DOHH2 (cell line): Measurements from ENCODE around the gene GALNT13.

Experiments
- CTCF ChIP-seq: fragments of 200-600 bp; sonication (generic); IDR thresholded peaks from one replicate; pipeline ENCODE4 v1.5.1; 2014; ENCODE audit warnings: antibody characterized with exemption, mild to moderate bottlenecking, low read depth, low read length; ENCODE audit not compliant: poor library complexity, severe bottlenecking
- EZH2phosphoT487 ChIP-seq: fragments of 200-600 bp; sonication (generic); IDR thresholded peaks from 2 replicates; pipeline ENCODE4 v1.6.1; 2017; ENCODE audit warnings: borderline replicate concordance, mild to moderate bottlenecking, antibody characterized with exemption, low read length, moderate library complexity, mixed read lengths

GRCh38 chr2:153986488-153987229 lies 114.9 kb downstream of the GALNT13 start:
- no peak for TF ChIP-seq CTCF
- TF ChIP-seq EZH2phosphoT487 = no peak
